ENCODE measurements around the gene C2orf76. TPM values are rescaled to one million over a fixed set of nuclear protein-coding genes. Genes with fewer than 3 reads are reported as not detected.

Gene C2orf76
- total and polyA plus RNA-seq, 2 of the 4 experiments (the other 2 are of a cell fraction), result 10.6 to 12.6 TPM

- H3K56ac ChIP-seq (ENCODE audit: extremely low read depth, insufficient read depth, low read length), result no peak overlapping the region
- TF ChIP-seq MAZ (IDR thresholded peaks at IDR 0.05; ENCODE audit: borderline replicate concordance, low read depth, low read length) (no peak), MAFK (IDR thresholded peaks at IDR 0.05; ENCODE audit: low read depth, low read length) (no peak), RCOR1 (IDR thresholded peaks at IDR 0.05; ENCODE audit: insufficient replicate concordance, low read length) (no peak), CEBPB (IDR thresholded peaks at IDR 0.05; ENCODE audit: low read depth, low read length) (no peak), MXI1 (IDR thresholded peaks at IDR 0.05; ENCODE audit: borderline replicate concordance, low read depth, low read length) (no peak), USF2 (IDR thresholded peaks at IDR 0.05; ENCODE audit: low read depth, low read length) (no peak), FOS (IDR thresholded peaks at IDR 0.05; ENCODE audit: low read depth, low read length) (no peak), BHLHE40 (IDR thresholded peaks at IDR 0.05; ENCODE audit: low read depth, low read length) (no peak), ELK1 (IDR thresholded peaks at IDR 0.05; ENCODE audit: borderline replicate concordance, low read depth, low read length) (no peak)
- intact Hi-C loops (cut with micrococcal nuclease), result no loop called here
- H2BK5ac ChIP-seq (ENCODE audit: low read depth, low read length, poor library complexity, severe bottlenecking), result no peak overlapping the region
- H3K18ac ChIP-seq (ENCODE audit: low read depth, low read length), result no peak overlapping the region
- POLR2A ChIA-PET (ENCODE audit: unreplicated experiment), result no interaction called here
- no peaks in the 10 kb centered on the region for H3K9me1 ChIP-seq (ENCODE audit: insufficient read depth, low read length)
- H3K27me3 ChIP-seq (ENCODE audit: control insufficient read depth, insufficient read depth, low read length), result peaks cover 2% of the 10 kb centered on the region; the same call in 1 of the 2 replicates
- H3K9ac ChIP-seq (ENCODE audit: low read depth, low read length), result no peak overlapping the region
- WGBS, 2 experiments (ENCODE audit: extremely low coverage in 2 of 2, insufficient read length in 1 of 2), result 33% methylated on average over 1 of the region's 8 CpGs; no CpG with 5 or more reads in 1 of the 2 experiments
- H2AK5ac ChIP-seq (ENCODE audit: low read depth, low read length), result no peak overlapping the region
- H3K4me1 ChIP-seq (ENCODE audit: control insufficient read depth, insufficient read depth, low read length), result no peaks in the 10 kb centered on the region
- H4K5ac ChIP-seq (ENCODE audit: low read depth, low read length), result no peak overlapping the region
- no peaks in the 10 kb centered on the region for H3K79me1 ChIP-seq (ENCODE audit: low read depth in 1 of 2, low read length in 2 of 2)
- H3K14ac ChIP-seq (replicated peaks; ENCODE audit: low read depth, low read length), result no peak overlapping the region
- no peak overlapping the region for H3K4me2 ChIP-seq (ENCODE audit: low read depth, low read length)
- H2BK15ac ChIP-seq (ENCODE audit: low read depth, low read length), result no peak overlapping the region
- no peak for DNase-seq
- H2BK120ac ChIP-seq (ENCODE audit: low read depth, low read length), result no peak overlapping the region
- CTCF ChIA-PET, result no interaction called here
- in situ Hi-C loops (cut with MboI; ENCODE audit: low sequenced_read_pairs), result no loop called here
- no peak overlapping the region for H2AFZ ChIP-seq (replicated peaks; ENCODE audit: low read length, poor library complexity)
- H3K27ac ChIP-seq (ENCODE audit: insufficient read depth, low read length), result no peak overlapping the region
- H3K23ac ChIP-seq (ENCODE audit: low read depth, low read length), result no peak overlapping the region
- H4K8ac ChIP-seq (ENCODE audit: low read depth in 2 of 2, low read length in 2 of 2), result no peak overlapping the region
- dilution Hi-C loops (cut with HindIII; ENCODE audit: low sequenced_read_pairs, unreplicated experiment), result no loop called here
- H4K91ac ChIP-seq (ENCODE audit: insufficient read depth, low read depth, low read length), result no peak overlapping the region
- no peak overlapping the region for H2AK9ac ChIP-seq (replicated peaks; ENCODE audit: low read depth, low read length, poor library complexity)
- no peak overlapping the region for H3K4me3 ChIP-seq (ENCODE audit: insufficient read depth, low read depth, low read length)
- no peak for ATAC-seq (ENCODE audit: low read depth)
- no peak overlapping the region for H2BK20ac ChIP-seq (ENCODE audit: low read depth, low read length)
- no peaks in the 10 kb centered on the region for H3K9me3 ChIP-seq (ENCODE audit: control insufficient read depth, insufficient read depth, low read length)
- no peaks in the 10 kb centered on the region for H3K36me3 ChIP-seq (ENCODE audit: control insufficient read depth, insufficient read depth, low read length)
- BruUV-seq (replicated peaks), result no TSS peak
- H3K4ac ChIP-seq (ENCODE audit: low read depth, low read length), result no peak overlapping the region
- no peaks in the 10 kb centered on the region for H4K20me1 ChIP-seq (ENCODE audit: insufficient read depth, low read length)
These were observed 89.8 kb downstream of the C2orf76 start for GRCh38 chr2:119276864-119277263.
